ENCODE measurements around the gene WDR26. TPM values are rescaled to one million over a fixed set of nuclear protein-coding genes. Genes with fewer than 3 reads are reported as not detected.
"Not testable (repeated sequence)": the region's sequence is repeated elsewhere in the genome, so short reads cannot be mapped to it uniquely, and the experiment has no call there.

WDR26 gene
- polyA plus RNA-seq, 1 experiment: 17.3 TPM

- TF ChIP-seq, protein P1, sequence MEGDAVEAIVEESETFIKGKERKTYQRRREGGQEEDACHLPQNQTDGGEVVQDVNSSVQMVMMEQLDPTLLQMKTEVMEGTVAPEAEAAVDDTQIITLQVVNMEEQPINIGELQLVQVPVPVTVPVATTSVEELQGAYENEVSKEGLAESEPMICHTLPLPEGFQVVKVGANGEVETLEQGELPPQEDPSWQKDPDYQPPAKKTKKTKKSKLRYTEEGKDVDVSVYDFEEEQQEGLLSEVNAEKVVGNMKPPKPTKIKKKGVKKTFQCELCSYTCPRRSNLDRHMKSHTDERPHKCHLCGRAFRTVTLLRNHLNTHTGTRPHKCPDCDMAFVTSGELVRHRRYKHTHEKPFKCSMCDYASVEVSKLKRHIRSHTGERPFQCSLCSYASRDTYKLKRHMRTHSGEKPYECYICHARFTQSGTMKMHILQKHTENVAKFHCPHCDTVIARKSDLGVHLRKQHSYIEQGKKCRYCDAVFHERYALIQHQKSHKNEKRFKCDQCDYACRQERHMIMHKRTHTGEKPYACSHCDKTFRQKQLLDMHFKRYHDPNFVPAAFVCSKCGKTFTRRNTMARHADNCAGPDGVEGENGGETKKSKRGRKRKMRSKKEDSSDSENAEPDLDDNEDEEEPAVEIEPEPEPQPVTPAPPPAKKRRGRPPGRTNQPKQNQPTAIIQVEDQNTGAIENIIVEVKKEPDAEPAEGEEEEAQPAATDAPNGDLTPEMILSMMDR (IDR thresholded peaks at IDR 0.05; ENCODE audit: insufficient read depth, low read depth, low read length): no peak
- CTCF ChIA-PET: no interaction called here
Measured at GRCh38 chr1:224348137-224348536, 86.5 kb downstream of the WDR26 start.

GRCh38 chr1:224343679-224344078 is 90.9 kb downstream of the WDR26 start:
- ChIA-PET POLR2A (interaction anchor here (0.5 kb wide), 1 partner anchor 107 kb away, joined by 3 read pairs; no protein-coding TSS in a partner anchor), CTCF (interaction anchor here (0.7 to 0.8 kb wide), 2 partner anchors 10 kb away, joined by 3 read pairs; no protein-coding TSS in a partner anchor)
- H3K27me3 ChIP-seq (ENCODE audit: control insufficient read depth, insufficient read depth, low read length): no peaks in the 10 kb centered on the region
- no peak for DNase-seq (ENCODE audit: low read depth)
- TF ChIP-seq, protein P1 (IDR thresholded peaks at IDR 0.05; ENCODE audit: insufficient read depth, low read depth, low read length): no peak
- H3K36me3 ChIP-seq (ENCODE audit: control insufficient read depth, insufficient read depth, low read length): no peaks in the 10 kb centered on the region
- no peak overlapping the region for H3K4me3 ChIP-seq (ENCODE audit: low read depth, low read length)

More at GRCh38 chr1:224348137-224348536, 86.5 kb downstream of the WDR26 start:
- DNase-seq (ENCODE audit: low read depth): no peak
- Histone ChIP-seq H3K27me3 (ENCODE audit: control insufficient read depth, insufficient read depth, low read length) (no peaks in the 10 kb centered on the region), H3K4me3 (ENCODE audit: low read depth, low read length) (no peak overlapping the region), H3K36me3 (ENCODE audit: control insufficient read depth, insufficient read depth, low read length) (no peaks in the 10 kb centered on the region)
- POLR2A ChIA-PET: no interaction called here

DNA sequence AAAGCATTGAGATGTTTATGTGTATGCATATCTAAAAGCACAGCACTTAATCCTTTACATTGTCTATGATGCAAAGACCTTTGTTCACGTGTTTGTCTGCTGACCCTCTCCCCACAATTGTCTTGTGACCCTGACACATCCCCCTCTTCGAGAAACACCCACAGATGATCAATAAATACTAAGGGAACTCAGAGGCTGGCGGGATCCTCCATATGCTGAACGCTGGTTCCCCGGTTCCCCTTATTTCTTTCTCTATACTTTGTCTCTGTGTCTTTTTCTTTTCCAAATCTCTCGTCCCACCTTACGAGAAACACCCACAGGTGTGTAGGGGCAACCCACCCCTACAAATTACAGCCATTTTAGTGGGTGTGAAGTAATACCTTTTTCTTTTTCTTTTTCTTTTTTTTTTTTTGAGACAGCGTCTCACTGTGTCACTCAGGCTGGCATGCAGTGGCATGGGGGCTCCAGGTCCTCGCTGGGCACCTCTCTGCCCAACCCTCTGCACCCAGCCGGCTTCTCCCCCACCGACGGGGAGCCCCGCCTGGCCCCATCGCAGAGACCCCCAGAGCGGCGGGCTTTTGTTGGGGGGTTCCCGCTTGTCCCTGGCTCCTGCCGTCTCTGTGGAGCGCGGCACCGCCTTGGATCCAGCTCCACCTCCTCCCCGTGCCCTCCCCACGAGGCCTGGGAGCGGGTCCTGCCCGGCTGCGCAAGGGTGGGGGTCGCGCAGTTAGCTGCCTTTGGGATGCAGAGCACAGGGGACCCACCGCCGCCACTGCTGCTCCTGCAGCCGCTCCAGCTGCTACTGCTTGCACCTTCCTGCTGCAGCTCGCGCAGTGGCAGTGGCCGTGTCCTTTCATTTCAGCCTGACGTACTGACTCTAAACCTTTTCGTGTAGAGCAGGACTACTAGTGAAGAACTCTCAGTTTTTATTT is 93.9 kb downstream of the WDR26 start:
- POLR2A ChIA-PET; DNase-seq (ENCODE audit: low read depth); H3K27me3 ChIP-seq (ENCODE audit: control insufficient read depth, insufficient read depth, low read length); H3K36me3 ChIP-seq (ENCODE audit: control insufficient read depth, insufficient read depth, low read length): not testable (repeated sequence)
- H3K4me3 ChIP-seq (ENCODE audit: low read depth, low read length): peak overlapping the region; percentile 54
- CTCF ChIA-PET: interaction anchor here (1.0 kb wide), 1 partner anchor 10 kb away, joined by 3 read pairs; no protein-coding TSS in a partner anchor

DNA sequence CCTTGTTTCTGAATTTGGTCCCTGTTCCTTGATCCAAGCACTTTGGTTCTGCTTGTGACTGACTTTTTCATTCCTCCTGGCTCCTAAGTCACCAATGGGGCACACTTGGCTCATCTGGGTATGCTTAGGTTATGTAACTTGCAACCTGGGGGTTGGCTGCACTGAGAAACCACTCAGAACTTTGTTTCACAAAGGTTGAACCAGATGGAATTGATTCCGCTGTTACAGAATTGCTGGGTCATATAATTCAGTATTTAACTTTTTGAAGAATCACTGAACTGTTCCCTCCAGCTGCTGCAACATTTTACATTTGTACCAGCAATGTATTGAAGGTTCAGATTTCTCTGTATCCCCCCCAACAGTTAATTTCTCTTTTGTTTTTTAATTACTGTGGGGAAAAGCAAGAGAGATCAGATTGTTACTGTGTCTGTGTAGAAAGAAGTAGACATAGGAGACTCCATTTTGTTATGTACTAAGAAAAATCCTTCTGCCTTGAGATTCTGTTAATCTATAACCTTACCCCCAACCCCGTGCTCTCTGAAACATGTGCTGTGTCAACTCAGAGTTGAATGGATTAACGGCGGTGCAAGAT is 95.1 kb downstream of the WDR26 start:
- no peaks in the 10 kb centered on the region for H3K27me3 ChIP-seq (ENCODE audit: control insufficient read depth, insufficient read depth, low read length)
- ChIA-PET CTCF (no interaction called here), POLR2A (no interaction called here)
- H3K36me3 ChIP-seq (ENCODE audit: control insufficient read depth, insufficient read depth, low read length): no peaks in the 10 kb centered on the region
- TF ChIP-seq, protein P1 (IDR thresholded peaks at IDR 0.05; ENCODE audit: insufficient read depth, low read depth, low read length): no peak
- no peak overlapping the region for H3K4me3 ChIP-seq (ENCODE audit: low read depth, low read length)
- DNase-seq (ENCODE audit: low read depth): no peak

DNA sequence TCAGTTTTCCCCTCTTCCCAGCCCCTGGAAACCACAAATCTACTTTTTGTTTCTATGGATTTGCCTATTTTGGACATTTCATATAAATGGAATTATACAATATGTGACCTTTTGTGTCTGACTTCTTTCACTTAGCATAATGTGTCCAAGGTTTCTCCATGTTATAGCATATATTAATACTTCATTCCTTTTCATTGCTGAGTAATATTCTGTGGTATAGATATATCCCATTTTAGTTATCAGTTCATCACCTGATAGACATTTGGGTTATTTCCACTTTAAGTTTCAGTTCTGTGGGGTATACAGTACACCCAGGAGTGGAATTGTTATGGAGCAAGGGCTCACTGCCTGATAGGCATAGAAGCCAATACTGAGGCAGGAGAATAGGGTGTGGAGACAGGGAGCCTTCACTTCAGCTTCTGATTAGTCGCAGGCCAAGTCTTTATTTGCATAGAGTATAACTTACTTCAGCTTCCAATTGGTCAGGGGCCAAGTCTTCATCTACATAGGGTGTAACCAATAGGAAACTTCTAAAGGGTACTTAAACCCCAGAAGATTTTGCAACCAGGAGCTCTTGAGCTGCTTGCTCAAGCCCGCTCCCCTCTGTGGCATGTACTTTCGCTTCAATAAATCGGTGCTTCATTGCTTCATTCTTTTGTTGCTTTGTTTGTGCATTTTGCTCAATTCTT is 96.3 kb downstream of the WDR26 start:
- Histone ChIP-seq H3K27me3 (ENCODE audit: control insufficient read depth, insufficient read depth, low read length) (no peaks in the 10 kb centered on the region), H3K4me3 (ENCODE audit: low read depth, low read length) (no peak overlapping the region), H3K36me3 (ENCODE audit: control insufficient read depth, insufficient read depth, low read length) (no peaks in the 10 kb centered on the region)
- CTCF ChIA-PET: interaction anchor here (0.8 to 1.0 kb wide), 2 partner anchors 17 to 222 kb away, joined by 3 read pairs; no protein-coding TSS in a partner anchor
- POLR2A ChIA-PET: no interaction called here
- TF ChIP-seq, protein P1 (IDR thresholded peaks at IDR 0.05; ENCODE audit: insufficient read depth, low read depth, low read length): no peak
- DNase-seq (ENCODE audit: low read depth): no peak

Small RNA genes within 50 kb of the gene (small RNA-seq; reads per million reads assigned to genes)
- 36.4 reads per million, percentile 87 among the genes with 10 or more reads in this experiment for gene MIR4742 (ENCODE audit: insufficient read length, low read depth, low replicate concordance)

Other genes with a start within 250 kb of the WDR26 start
- 13.2 and 17.9 TPM in 2 replicates for gene NVL, start 104.6 kb downstream of the WDR26 start, polyA plus RNA-seq (2011; rRNA removed)
- 23.6 and 57.5 TPM in 2 replicates for gene CNIH4, start 77.9 kb downstream of the WDR26 start, polyA plus RNA-seq (2011; rRNA removed)
- 2.6 and 2.9 TPM in 2 replicates for gene CNIH3, start 181.5 kb upstream of the WDR26 start, polyA plus RNA-seq (2011; rRNA removed)

Data from BJ (cell line).